Erythroblast (primary cell): ENCODE measurements around the gene RAB44.

ENCODE experiments used
- GATA1 ChIP-seq: IDR thresholded peaks from 2 replicates; pipeline ENCODE4 v1.6.1; 2011; ENCODE audit warnings: low read depth, mild to moderate bottlenecking, control low read depth, low read length, moderate library complexity
- POLR2A ChIP-seq: IDR thresholded peaks from 2 replicates; pipeline ENCODE4 v1.6.1; 2011; ENCODE audit warnings: mild to moderate bottlenecking, low read length

- TF ChIP-seq POLR2A, result no peak
- no peak for TF ChIP-seq GATA1
Observed at GRCh38 chr6:36774331-36774730, 76.7 kb downstream of the RAB44 start.
